MCF 10A (cell line): ENCODE results near the gene INO80C. TPM values are rescaled to one million over a fixed set of nuclear protein-coding genes. Genes with fewer than 3 reads are reported as not detected.

ENCODE experiments used
- BruUV-seq: library from RNA; stranded (reverse); fragments of 400-500 nt; replicated peaks from 2 replicates; lab custom pipeline; 2021; lab: Mats Ljungman, UMichigan
- CTCF ChIA-PET: fragments of 300-600 bp; sonication (Branson Sonifier 250); formaldehyde crosslinking; extraction: SDS; loops from one replicate; lab custom pipeline; 2021; ENCODE audit warnings: antibody characterized with exemption, inconsistent platforms; lab: Yijun Ruan, JAX
- POLR2A ChIA-PET: fragments of 300-600, 350-650 bp; sonication (Branson Sonifier 250); formaldehyde crosslinking; extraction: SDS; loops from one replicate; lab custom pipeline; 2020; ENCODE audit warnings: antibody characterized with exemption, inconsistent platforms; lab: Yijun Ruan, JAX
- DNase-seq: peaks from one replicate; pipeline ENCODE4 v3.0.0-alpha.2; 2018; ENCODE audit not compliant: unreplicated experiment
- H3K27ac Mint-ChIP-seq: one replicate; pipeline ENCODE4 v1.8.0; 2022; ENCODE audit warnings: mild to moderate bottlenecking, low read depth, mixed read lengths; ENCODE audit not compliant: unreplicated experiment
- H3K27me3 Mint-ChIP-seq: one replicate; pipeline ENCODE4 v1.8.0; 2022; ENCODE audit warnings: mixed read lengths; ENCODE audit not compliant: insufficient read depth, unreplicated experiment
- H3K36me3 Mint-ChIP-seq: one replicate; pipeline ENCODE4 v1.8.0; 2022; ENCODE audit warnings: mild to moderate bottlenecking, moderate library complexity, mixed read lengths; ENCODE audit not compliant: insufficient read depth, unreplicated experiment
- H3K4me1 Mint-ChIP-seq: one replicate; pipeline ENCODE4 v1.8.0; 2022; ENCODE audit warnings: mixed read lengths; ENCODE audit not compliant: insufficient read depth, unreplicated experiment
- H3K4me3 Mint-ChIP-seq: one replicate; pipeline ENCODE4 v1.8.0; 2022; ENCODE audit warnings: mild to moderate bottlenecking, moderate library complexity, mixed read lengths; ENCODE audit not compliant: unreplicated experiment
- H3K9me3 Mint-ChIP-seq: one replicate; pipeline ENCODE4 v1.8.0; 2022; ENCODE audit warnings: mixed read lengths; ENCODE audit not compliant: unreplicated experiment
- CTCF ChIP-seq: fragments of 200-600 bp; IDR thresholded peaks from one replicate; pipeline ENCODE4 v1.8.0; 2022; ENCODE audit warnings: antibody characterized with exemption, mild to moderate bottlenecking; ENCODE audit not compliant: unreplicated experiment
- intact Hi-C: fragments of 100-400 bp; cut with micrococcal nuclease; formaldehyde crosslinking; loops from 2 replicates; pipeline ENCODE4 v1.14.1; 2022
- total RNA-seq: library from RNA; stranded (reverse); gene quantifications from 2 replicates; pipeline ENCODE4 v1.2.3, GENCODE V29; 2022

Gene INO80C
- total RNA-seq, 1 experiment from 2014 or later = 32.6 TPM

GRCh38 chr18:35468711-35469110, 29.0 kb downstream of the INO80C start:
- H3K9me3 Mint-ChIP-seq = no peaks in the 10 kb centered on the region
- H3K27me3 Mint-ChIP-seq = no peaks in the 10 kb centered on the region
- no TSS peak for BruUV-seq
- TF ChIP-seq CTCF = no peak
- POLR2A ChIA-PET = interaction anchor here (0.7 kb wide), 1 partner anchor 11 kb away, joined by 3 read pairs; no protein-coding TSS in a partner anchor
- intact Hi-C loops = no loop called here
- CTCF ChIA-PET = interaction anchor here (0.7 kb wide), 1 partner anchor 82 kb away, joined by 4 read pairs; no protein-coding TSS in a partner anchor
- no peak overlapping the region for H3K4me3 Mint-ChIP-seq
- H3K27ac Mint-ChIP-seq = peak overlapping the region; percentile 62
- peaks cover 18% of the 10 kb centered on the region for H3K4me1 Mint-ChIP-seq
- no peak for DNase-seq
- peaks cover 26% of the 10 kb centered on the region for H3K36me3 Mint-ChIP-seq

DNA sequence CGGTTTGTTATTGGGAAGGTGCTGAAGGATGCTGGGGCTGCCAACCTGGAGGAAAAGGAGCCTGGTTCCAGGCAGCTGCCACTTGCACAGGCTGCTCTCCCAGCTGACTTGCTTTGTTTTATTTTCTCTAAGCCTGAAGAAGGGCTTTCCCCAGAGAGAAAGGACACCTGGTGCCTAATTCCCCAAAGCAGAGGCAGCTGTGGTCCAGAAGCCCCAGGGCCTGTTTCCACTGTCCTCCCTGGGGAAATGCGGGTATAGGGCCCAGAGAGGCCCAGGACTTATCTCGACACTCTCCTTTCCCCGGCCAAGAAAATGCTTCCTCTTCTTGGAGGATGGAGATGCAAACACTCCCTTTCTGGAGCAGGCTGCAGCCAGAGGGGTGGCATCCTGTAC, 30.1 kb downstream of the INO80C start:
- Mint-ChIP-seq H3K36me3 (peaks cover 18% of the 10 kb centered on the region), H3K9me3 (no peaks in the 10 kb centered on the region), H3K27ac (no peak overlapping the region), H3K27me3 (no peaks in the 10 kb centered on the region), H3K4me3 (no peak overlapping the region), H3K4me1 (peaks cover 28% of the 10 kb centered on the region)
- ChIA-PET POLR2A (interaction anchor here (0.8 kb wide), 1 partner anchor 43 kb away, joined by 3 read pairs; no protein-coding TSS in a partner anchor), CTCF (interaction anchor here (0.5 to 0.7 kb wide), 2 partner anchors 11 to 715 kb away, joined by 3 to 4 read pairs; no protein-coding TSS in a partner anchor)
- BruUV-seq = no TSS peak
- intact Hi-C loops = no loop called here
- no peak for TF ChIP-seq CTCF
- no peak for DNase-seq

DNA sequence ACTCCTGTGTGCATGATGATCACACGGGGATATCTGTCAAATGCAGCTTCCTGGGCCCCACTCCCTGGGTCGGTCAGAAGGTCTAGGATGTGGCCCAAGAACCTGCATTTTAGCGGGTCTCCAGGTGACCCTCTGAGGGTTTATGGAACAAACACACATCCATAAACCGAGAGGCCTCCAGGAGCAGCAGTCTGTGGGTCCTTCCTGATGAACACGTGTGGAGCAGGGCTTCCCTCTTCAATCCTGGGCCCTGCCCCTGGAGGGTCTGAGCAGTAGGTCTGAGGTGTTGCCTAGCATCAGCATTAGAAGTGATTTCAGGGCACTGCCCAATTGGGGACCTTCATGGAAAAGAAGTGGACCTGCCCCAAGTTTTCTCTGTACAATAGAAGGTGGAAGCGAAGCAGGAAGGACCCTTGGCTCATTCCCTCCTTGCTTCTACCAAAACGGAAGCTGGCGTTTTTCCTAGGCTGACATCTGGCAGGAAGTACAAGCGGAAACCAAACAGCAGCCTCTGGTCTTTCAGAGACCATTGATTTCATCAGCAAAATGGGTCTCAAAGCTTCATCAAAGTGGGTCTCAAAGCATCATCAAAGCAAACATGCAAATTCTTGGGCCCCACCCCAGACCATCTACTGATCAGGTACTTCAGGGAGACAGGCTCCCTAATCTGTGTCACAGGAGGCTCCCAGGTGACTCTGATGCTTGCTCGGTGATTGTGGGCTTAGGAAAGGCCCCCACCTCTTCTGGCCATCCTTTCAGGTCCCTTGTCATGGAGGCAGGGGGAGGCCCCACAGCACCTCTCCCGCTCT, 30.7 kb downstream of the INO80C start:
- no peak overlapping the region for H3K4me3 Mint-ChIP-seq
- BruUV-seq = no TSS peak
- CTCF ChIA-PET = interaction anchor here (0.5 to 0.7 kb wide), 3 partner anchors 12 to 715 kb away, joined by 3 to 4 read pairs (median 3); no protein-coding TSS in a partner anchor
- POLR2A ChIA-PET = interaction anchor here (0.8 to 1.0 kb wide), 3 partner anchors 10 to 43 kb away, joined by 3 read pairs; partner anchors contain the start of gene INO80C
- intact Hi-C loops = no loop called here
- no peak overlapping the region for H3K27ac Mint-ChIP-seq
- H3K4me1 Mint-ChIP-seq = peaks cover 34% of the 10 kb centered on the region
- H3K36me3 Mint-ChIP-seq = peaks cover 12% of the 10 kb centered on the region
- DNase-seq = no peak
- H3K27me3 Mint-ChIP-seq = no peaks in the 10 kb centered on the region
- no peak for TF ChIP-seq CTCF
- H3K9me3 Mint-ChIP-seq = no peaks in the 10 kb centered on the region

- ChIA-PET POLR2A (interaction anchor here (0.9 to 1.0 kb wide), 2 partner anchors 11 to 32 kb away, joined by 3 read pairs; partner anchors contain the start of gene INO80C), CTCF (interaction anchor here (0.6 kb wide), 1 partner anchor 55 kb away, joined by 3 read pairs; no protein-coding TSS in a partner anchor)
- Mint-ChIP-seq H3K27ac (no peak overlapping the region), H3K4me1 (peaks cover 39% of the 10 kb centered on the region), H3K27me3 (no peaks in the 10 kb centered on the region), H3K36me3 (peaks cover 6% of the 10 kb centered on the region), H3K4me3 (no peak overlapping the region), H3K9me3 (no peaks in the 10 kb centered on the region)
- no peak for TF ChIP-seq CTCF
- no peak for DNase-seq
- no TSS peak for BruUV-seq
- intact Hi-C loops = no loop called here
Measured at GRCh38 chr18:35466334-35466733, 31.4 kb downstream of the INO80C start.
